GM18517 (cell line): Measurements from ENCODE around the gene ZC3H7A.
"Not testable (repeated sequence)": the region's sequence is repeated elsewhere in the genome, so short reads cannot be mapped to it uniquely, and the experiment has no call there.

ENCODE experiments used
- ATAC-seq: cut with Tn5 transposase; IDR thresholded peaks from one replicate; pipeline ENCODE4 v1.9.1; 2021; ENCODE audit warnings: mild to moderate bottlenecking, moderate library complexity; ENCODE audit not compliant: unreplicated experiment

ZC3H7A gene

GRCh38 chr16:11801481-11802021 lies 4.5 kb upstream of the ZC3H7A start:
- no peak for ATAC-seq

GRCh38 chr16:11800382-11800718 lies 3.3 kb upstream of the ZC3H7A start:
- ATAC-seq: no peak

- no peak for ATAC-seq
Measured at GRCh38 chr16:11799509-11800381, 2.7 kb upstream of the ZC3H7A start.

GRCh38 chr16:11799017-11799381 lies 1.9 kb upstream of the ZC3H7A start:
- no peak for ATAC-seq

GRCh38 chr16:11797957-11798299 lies 870 bp upstream of the ZC3H7A start:
- peak; percentile 1 for ATAC-seq

GRCh38 chr16:11796227-11797165 lies 562 bp downstream of the ZC3H7A start:
- peak; percentile 5 for ATAC-seq

GRCh38 chr16:11795887-11796226 lies 1.2 kb downstream of the ZC3H7A start:
- no peak for ATAC-seq

- no peak for ATAC-seq
Measured at GRCh38 chr16:11794996-11795886, 1.8 kb downstream of the ZC3H7A start.

- ATAC-seq: no peak
Measured at GRCh38 chr16:11794447-11794846, 2.6 kb downstream of the ZC3H7A start.

GRCh38 chr16:11793840-11794239 lies 3.2 kb downstream of the ZC3H7A start:
- no peak for ATAC-seq

GRCh38 chr16:11792410-11793241 lies 4.4 kb downstream of the ZC3H7A start:
- ATAC-seq: no peak

- no peak for ATAC-seq
Measured at GRCh38 chr16:11791144-11791828, 5.8 kb downstream of the ZC3H7A start.

GRCh38 chr16:11788914-11789313 lies 8.1 kb downstream of the ZC3H7A start:
- no peak for ATAC-seq

- not testable (repeated sequence) for ATAC-seq
Measured at GRCh38 chr16:11784980-11785599, 12.0 kb downstream of the ZC3H7A start.

GRCh38 chr16:11784381-11784780 lies 12.7 kb downstream of the ZC3H7A start:
- not testable (repeated sequence) for ATAC-seq

GRCh38 chr16:11784038-11784369 lies 13.1 kb downstream of the ZC3H7A start:
- no peak for ATAC-seq

- ATAC-seq: peak; percentile 58
Measured at GRCh38 chr16:11783319-11784037, 13.6 kb downstream of the ZC3H7A start.

GRCh38 chr16:11781773-11782172 lies 15.3 kb downstream of the ZC3H7A start:
- no peak for ATAC-seq
